ENCODE data around the gene GJA5.

GJA5 gene

DNA sequence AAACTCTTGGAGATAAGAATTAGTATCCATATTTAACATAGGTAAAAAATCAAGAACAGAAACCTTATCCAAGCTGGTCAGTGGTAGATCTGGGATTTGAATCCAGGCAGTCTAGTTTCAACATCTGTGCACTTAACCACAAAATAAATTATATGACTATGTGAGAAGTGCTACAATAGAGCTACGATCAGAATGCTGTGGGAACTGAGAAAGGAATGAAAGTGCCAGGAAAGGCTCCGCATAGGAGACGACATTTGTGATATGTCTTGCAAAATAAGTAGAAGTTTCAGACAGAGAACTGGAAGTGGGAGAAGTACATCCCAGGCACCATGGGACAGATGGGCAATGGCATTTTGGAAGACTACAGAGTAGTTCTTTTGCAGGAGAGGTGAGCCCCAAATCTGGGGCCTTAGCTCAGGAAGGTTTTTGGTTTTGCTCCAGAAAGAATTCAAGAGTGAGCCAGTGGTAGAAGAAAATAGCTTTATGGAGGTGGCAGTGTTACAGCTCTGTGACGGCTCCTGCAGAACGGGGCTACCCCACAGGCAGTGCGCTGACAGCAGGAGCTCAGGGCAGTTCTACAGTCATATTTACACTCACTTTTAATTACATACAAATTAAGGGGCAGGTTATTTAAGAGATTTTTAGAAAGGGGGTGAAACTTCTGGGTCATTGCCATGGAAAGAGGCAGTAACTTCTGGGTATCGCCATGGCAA is 25.5 kb upstream of the GJA5 start:
- Histone ChIP-seq H3K27me3 (ENCODE audit: control insufficient read depth, insufficient read depth, low read length) (no peaks in the 10 kb centered on the region), H3K27ac (ENCODE audit: low read length) (no peak overlapping the region), H3K9me3 (ENCODE audit: control insufficient read depth, low read depth, low read length) (no peaks in the 10 kb centered on the region), H3K4me3 (ENCODE audit: low read length) (no peak overlapping the region), H3K36me3 (ENCODE audit: control insufficient read depth, low read depth, low read length) (no peaks in the 10 kb centered on the region), H3K9ac (ENCODE audit: low read length) (no peak overlapping the region), H3K4me1 (ENCODE audit: control insufficient read depth, low read depth, low read length) (peaks cover 6% of the 10 kb centered on the region)

DNA sequence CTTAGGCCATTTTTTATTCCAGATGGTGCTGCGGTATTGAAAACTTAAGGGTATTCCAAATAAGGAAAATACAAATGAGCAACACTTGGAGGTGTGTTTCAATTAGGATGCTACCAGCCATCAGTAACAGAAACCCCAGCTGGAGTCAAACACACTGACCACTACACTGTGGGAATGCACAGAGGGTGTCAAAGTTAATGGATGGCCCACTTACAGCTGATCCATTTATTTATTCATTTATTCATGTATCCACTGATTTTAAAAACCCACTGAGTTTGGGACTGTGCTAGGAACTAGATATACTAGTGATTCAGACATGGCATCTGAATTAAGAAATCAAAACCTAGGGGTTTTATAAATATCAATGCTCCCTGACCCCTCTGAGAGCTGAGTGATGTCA is 24.5 kb upstream of the GJA5 start:
- H3K36me3 ChIP-seq (ENCODE audit: control insufficient read depth, low read depth, low read length) = no peaks in the 10 kb centered on the region
- peaks cover 9% of the 10 kb centered on the region for H3K4me1 ChIP-seq (ENCODE audit: control insufficient read depth, low read depth, low read length)
- H3K27ac ChIP-seq (ENCODE audit: low read length) = no peak overlapping the region
- no peak overlapping the region for H3K9ac ChIP-seq (ENCODE audit: low read length)
- H3K4me3 ChIP-seq (ENCODE audit: low read length) = no peak overlapping the region
- H3K9me3 ChIP-seq (ENCODE audit: control insufficient read depth, low read depth, low read length) = no peaks in the 10 kb centered on the region
- no peaks in the 10 kb centered on the region for H3K27me3 ChIP-seq (ENCODE audit: control insufficient read depth, insufficient read depth, low read length)

DNA sequence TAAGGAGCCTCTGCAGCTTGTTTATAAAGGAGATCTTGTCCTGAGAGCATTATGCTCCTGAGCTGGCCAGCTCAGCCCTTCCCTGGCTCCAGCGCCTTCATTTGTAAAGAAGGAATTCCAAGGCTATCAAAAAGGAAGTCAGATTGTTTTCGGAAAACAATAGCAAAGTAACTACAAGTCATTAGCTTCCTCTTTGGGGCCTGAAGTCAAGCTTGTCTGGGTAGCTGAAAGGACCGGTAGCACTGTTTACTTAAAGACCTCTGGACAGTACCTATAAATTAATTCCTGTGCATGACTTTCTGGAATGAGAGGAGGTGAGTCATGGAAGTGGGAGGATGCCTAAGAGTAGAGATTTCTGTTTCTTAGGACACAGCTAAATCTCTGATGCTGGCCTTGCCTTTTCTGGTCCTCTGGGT is 20.7 kb upstream of the GJA5 start:
- H3K36me3 ChIP-seq (ENCODE audit: control insufficient read depth, low read depth, low read length) = no peaks in the 10 kb centered on the region
- no peaks in the 10 kb centered on the region for H3K9me3 ChIP-seq (ENCODE audit: control insufficient read depth, low read depth, low read length)
- no peaks in the 10 kb centered on the region for H3K27me3 ChIP-seq (ENCODE audit: control insufficient read depth, insufficient read depth, low read length)
- H3K9ac ChIP-seq (ENCODE audit: low read length) = no peak overlapping the region
- H3K4me3 ChIP-seq (ENCODE audit: low read length) = no peak overlapping the region
- no peak overlapping the region for H3K27ac ChIP-seq (ENCODE audit: low read length)
- H3K4me1 ChIP-seq (ENCODE audit: control insufficient read depth, low read depth, low read length) = peaks cover 9% of the 10 kb centered on the region

DNA sequence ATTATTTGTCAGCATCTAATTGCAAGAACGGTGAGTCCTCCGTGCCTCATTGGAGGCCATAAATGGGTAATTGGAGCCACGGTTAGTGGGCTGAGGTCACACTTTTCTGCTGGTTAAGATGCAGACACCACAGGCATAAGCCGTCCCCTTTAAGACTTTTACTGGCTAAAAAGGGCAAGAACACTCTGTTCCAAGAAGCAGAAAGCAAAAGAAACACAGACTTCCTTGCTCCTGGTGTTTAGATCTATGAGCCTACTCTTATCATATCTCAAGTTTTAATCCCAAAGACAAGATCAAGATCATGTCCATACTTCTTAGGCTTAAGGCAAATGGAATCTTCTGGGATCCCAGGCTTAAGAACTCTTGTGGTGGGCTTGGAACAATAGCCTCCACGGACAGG is 17.3 kb upstream of the GJA5 start:
- no peaks in the 10 kb centered on the region for H3K27me3 ChIP-seq (ENCODE audit: control insufficient read depth, insufficient read depth, low read length)
- no peak overlapping the region for H3K4me3 ChIP-seq (ENCODE audit: low read length)
- H3K9me3 ChIP-seq (ENCODE audit: control insufficient read depth, low read depth, low read length) = no peaks in the 10 kb centered on the region
- no peak overlapping the region for H3K27ac ChIP-seq (ENCODE audit: low read length)
- peaks cover 16% of the 10 kb centered on the region for H3K4me1 ChIP-seq (ENCODE audit: control insufficient read depth, low read depth, low read length)
- H3K9ac ChIP-seq (ENCODE audit: low read length) = no peak overlapping the region
- no peaks in the 10 kb centered on the region for H3K36me3 ChIP-seq (ENCODE audit: control insufficient read depth, low read depth, low read length)

DNA sequence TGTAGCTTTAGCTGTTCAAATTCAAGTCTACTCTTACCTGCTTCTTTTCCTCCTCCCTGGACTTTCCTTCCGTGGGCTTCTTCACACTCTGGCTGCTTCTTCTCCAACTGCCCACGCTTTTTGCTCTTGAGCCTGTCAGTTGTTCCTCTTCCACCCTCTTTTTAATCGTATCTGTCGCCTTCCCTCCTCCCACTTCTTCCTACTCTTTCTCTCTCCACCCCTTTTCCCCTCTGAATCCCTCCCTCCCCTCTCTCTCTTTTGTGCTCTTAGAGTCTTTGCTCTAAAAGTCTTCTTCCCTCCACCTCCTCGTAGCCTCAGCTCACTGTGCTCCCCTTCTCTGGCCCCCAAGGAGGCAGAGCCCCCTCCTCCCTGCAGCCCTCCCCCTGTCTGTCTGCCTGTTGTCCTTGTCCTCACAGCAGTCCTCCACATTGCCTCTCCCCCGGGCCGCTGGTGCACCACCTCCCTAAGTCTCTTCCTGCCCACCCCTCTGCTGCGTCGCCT is 12.9 kb upstream of the GJA5 start:
- H3K27ac ChIP-seq (ENCODE audit: low read length) = no peak overlapping the region
- H3K27me3 ChIP-seq (ENCODE audit: control insufficient read depth, insufficient read depth, low read length) = no peaks in the 10 kb centered on the region

DNA sequence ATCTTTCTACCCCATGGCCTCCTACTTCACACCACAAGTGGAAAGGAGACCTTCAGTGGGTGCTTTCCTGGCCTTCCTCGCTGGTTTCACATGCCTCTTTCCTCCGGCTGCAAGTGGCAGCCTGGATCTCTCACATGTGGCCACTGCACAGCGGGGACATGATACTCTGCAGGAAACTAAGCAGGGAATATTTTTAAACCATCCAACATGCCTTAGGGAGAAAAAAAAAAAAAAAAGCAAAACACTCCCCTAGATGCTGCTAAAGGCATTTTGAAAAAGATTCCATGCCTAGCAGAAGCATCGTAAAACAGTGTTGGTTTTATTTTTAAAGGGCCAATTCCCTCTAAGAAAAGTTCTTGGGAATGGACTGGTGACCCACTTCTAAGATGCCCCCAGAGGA is 12.2 kb upstream of the GJA5 start:
- Histone ChIP-seq H3K9me3 (ENCODE audit: control insufficient read depth, low read depth, low read length) (no peaks in the 10 kb centered on the region), H3K27ac (ENCODE audit: low read length) (no peak overlapping the region), H3K36me3 (ENCODE audit: control insufficient read depth, low read depth, low read length) (no peaks in the 10 kb centered on the region), H3K4me1 (ENCODE audit: control insufficient read depth, low read depth, low read length) (peaks cover 8% of the 10 kb centered on the region), H3K27me3 (ENCODE audit: control insufficient read depth, insufficient read depth, low read length) (no peaks in the 10 kb centered on the region), H3K9ac (ENCODE audit: low read length) (no peak overlapping the region), H3K4me3 (ENCODE audit: low read length) (no peak overlapping the region)

More for the DNA sequence above, 12.9 kb upstream of the GJA5 start:
- Histone ChIP-seq H3K4me1 (ENCODE audit: control insufficient read depth, low read depth, low read length) (peaks cover 8% of the 10 kb centered on the region), H3K36me3 (ENCODE audit: control insufficient read depth, low read depth, low read length) (no peaks in the 10 kb centered on the region), H3K9me3 (ENCODE audit: control insufficient read depth, low read depth, low read length) (no peaks in the 10 kb centered on the region), H3K4me3 (ENCODE audit: low read length) (peak overlapping the region; percentile 30), H3K9ac (ENCODE audit: low read length) (no peak overlapping the region)

DNA sequence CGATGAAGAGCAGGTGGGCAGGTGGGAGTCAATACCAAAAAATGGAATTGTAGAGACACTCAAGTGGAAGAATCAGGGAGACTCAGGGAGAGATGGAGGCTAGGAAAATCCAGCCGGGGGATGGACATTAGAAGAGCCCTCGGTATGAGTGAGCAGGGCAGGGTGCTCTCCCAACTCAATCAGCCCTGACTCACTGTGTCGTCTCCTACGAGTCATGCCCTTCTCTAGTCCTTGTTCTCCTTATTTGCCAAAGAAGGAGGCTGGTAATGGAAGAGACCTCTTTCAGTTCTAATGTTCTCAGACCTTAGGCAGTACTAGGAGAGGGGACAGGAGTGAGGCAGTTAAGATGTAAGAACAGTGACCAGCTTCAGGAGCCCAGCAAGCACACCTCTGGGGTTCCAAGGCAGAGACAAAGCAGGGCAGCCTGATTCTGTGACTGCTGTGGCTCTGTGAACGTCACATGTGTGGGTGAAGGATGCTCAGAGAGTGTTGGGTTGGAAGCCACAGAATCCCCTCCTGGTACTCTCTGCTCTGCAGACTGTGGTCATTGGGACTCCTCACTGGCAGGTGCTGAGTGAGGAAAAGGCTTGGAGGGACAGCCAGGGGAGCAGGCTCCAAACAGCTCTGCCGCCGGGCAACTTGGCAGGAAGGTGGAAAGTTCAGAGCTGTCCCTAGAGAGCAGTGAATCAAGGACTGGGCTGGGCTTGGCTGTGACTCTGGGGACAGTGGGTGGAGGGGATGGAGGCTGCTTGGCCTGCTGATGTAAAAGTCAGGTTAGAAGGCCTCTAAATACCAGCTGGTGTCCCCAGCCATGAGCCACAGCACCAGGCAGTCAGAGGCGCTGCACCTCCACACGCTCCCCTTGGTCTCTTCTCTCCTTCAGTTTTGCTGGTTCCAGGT is 11.1 kb upstream of the GJA5 start:
- Histone ChIP-seq H3K4me1 (ENCODE audit: control insufficient read depth, low read depth, low read length) (peaks cover 8% of the 10 kb centered on the region), H3K9ac (ENCODE audit: low read length) (no peak overlapping the region), H3K9me3 (ENCODE audit: control insufficient read depth, low read depth, low read length) (no peaks in the 10 kb centered on the region), H3K36me3 (ENCODE audit: control insufficient read depth, low read depth, low read length) (no peaks in the 10 kb centered on the region), H3K4me3 (ENCODE audit: low read length) (no peak overlapping the region), H3K27ac (ENCODE audit: low read length) (no peak overlapping the region), H3K27me3 (ENCODE audit: control insufficient read depth, insufficient read depth, low read length) (no peaks in the 10 kb centered on the region)

DNA sequence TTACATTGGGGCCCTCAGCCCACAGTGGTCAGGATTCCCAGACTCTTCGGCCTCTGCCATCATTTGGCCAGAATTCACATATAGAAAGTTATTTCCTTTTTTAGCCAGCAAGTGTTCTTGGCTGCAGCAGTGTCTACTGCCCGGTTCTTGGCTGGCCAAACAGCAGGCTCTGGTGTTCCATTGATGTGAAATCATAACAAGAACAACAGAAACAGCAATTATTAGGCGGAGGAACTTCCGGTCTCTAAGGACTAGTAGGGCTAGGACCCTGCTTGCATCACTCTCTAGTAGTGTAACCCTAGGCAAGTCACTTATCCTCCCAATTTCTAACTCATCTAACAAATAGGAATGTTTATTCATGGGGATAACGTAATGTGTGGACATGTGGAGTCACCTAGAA is 8.7 kb upstream of the GJA5 start:
- no peak overlapping the region for H3K9ac ChIP-seq (ENCODE audit: low read length)
- no peaks in the 10 kb centered on the region for H3K9me3 ChIP-seq (ENCODE audit: control insufficient read depth, low read depth, low read length)
- no peak overlapping the region for H3K4me3 ChIP-seq (ENCODE audit: low read length)
- no peaks in the 10 kb centered on the region for H3K36me3 ChIP-seq (ENCODE audit: control insufficient read depth, low read depth, low read length)
- peaks cover 8% of the 10 kb centered on the region for H3K4me1 ChIP-seq (ENCODE audit: control insufficient read depth, low read depth, low read length)
- H3K27me3 ChIP-seq (ENCODE audit: control insufficient read depth, insufficient read depth, low read length) = no peaks in the 10 kb centered on the region
- H3K27ac ChIP-seq (ENCODE audit: low read length) = no peak overlapping the region

DNA sequence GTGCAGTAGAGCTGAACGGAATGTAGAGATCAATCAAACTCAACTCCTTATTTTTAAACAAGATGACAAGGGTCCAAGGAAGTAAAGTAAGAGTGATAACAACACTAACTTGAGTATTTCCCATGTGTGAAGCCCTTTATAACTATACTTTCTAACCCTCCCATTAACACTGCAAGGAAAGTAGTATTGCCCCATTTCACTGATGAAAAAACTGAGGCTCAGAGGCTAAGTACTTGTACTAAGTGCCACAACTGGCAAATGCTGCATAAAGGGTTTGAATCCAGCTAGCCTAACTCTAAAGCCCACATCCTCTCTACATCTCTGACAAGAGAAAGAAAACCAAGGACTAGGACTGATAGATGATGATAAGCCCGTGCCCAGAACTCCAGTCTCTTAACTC is 8.2 kb upstream of the GJA5 start:
- no peaks in the 10 kb centered on the region for H3K27me3 ChIP-seq (ENCODE audit: control insufficient read depth, insufficient read depth, low read length)
- no peak overlapping the region for H3K9ac ChIP-seq (ENCODE audit: low read length)
- H3K27ac ChIP-seq (ENCODE audit: low read length) = no peak overlapping the region
- H3K9me3 ChIP-seq (ENCODE audit: control insufficient read depth, low read depth, low read length) = no peaks in the 10 kb centered on the region
- H3K4me3 ChIP-seq (ENCODE audit: low read length) = no peak overlapping the region
- no peaks in the 10 kb centered on the region for H3K36me3 ChIP-seq (ENCODE audit: control insufficient read depth, low read depth, low read length)
- H3K4me1 ChIP-seq (ENCODE audit: control insufficient read depth, low read depth, low read length) = peaks cover 8% of the 10 kb centered on the region

DNA sequence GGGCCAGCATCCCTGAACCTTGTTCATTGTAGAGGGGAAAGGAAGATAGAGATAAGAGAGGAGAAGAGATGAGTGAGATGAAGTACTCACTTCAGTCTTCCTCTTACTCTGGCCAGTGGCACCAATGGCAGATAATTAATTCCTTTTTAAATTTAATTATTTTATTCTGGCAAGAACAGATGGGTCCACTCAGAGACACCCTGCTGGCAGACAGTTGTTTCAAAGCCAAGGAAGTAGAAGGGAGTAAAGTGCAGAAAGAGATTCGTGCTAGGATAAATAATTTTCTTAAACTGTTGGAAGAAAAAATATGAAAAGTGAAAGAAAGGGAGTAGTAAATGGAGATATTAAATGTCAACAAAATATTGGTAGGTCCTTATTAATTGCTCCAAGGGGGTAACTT is 7.7 kb upstream of the GJA5 start:
- Histone ChIP-seq H3K27me3 (ENCODE audit: control insufficient read depth, insufficient read depth, low read length) (no peaks in the 10 kb centered on the region), H3K36me3 (ENCODE audit: control insufficient read depth, low read depth, low read length) (no peaks in the 10 kb centered on the region), H3K4me3 (ENCODE audit: low read length) (no peak overlapping the region), H3K4me1 (ENCODE audit: control insufficient read depth, low read depth, low read length) (peaks cover 4% of the 10 kb centered on the region), H3K9ac (ENCODE audit: low read length) (no peak overlapping the region), H3K27ac (ENCODE audit: low read length) (no peak overlapping the region), H3K9me3 (ENCODE audit: control insufficient read depth, low read depth, low read length) (no peaks in the 10 kb centered on the region)

DNA sequence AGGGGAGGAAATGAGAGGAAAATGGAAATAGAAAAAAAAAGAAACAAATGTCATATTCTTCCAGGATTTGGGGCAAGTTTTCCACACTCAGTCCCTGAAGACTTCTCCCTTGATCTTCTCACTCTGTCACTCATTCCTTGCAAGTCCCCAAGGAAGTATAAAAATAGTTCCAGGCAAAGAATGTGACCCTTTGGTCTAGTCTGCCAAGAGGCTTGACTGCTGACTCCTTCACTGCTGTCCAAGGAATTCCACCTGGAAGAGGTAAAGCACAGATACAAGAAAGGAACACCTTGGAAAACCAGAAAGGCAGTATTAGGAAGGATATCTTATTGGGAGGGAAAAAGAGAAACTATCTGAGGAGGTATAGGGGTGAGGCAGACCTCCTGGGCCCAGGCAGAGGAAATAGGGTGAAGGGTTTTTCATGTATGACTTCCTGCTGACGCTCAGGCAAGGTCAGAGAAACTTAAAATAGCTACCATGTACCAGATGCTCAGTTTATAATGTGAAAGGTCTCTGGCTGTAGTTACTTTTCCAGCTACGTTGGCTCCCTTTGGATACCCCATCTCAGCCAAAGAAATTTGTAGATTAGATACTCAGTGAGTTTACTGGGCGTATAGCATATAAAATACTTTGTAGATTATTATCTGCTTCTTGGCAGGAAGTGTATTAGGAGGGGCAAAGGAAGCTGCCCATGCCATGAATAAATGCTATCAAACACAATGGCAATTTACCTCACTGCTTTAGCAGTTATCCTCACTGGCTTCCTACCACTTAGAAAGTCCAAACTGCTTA is 2.0 kb upstream of the GJA5 start:
- Histone ChIP-seq H3K27me3 (ENCODE audit: control insufficient read depth, insufficient read depth, low read length) (no peaks in the 10 kb centered on the region), H3K9me3 (ENCODE audit: control insufficient read depth, low read depth, low read length) (no peaks in the 10 kb centered on the region), H3K4me1 (ENCODE audit: control insufficient read depth, low read depth, low read length) (no peaks in the 10 kb centered on the region), H3K27ac (ENCODE audit: low read length) (no peak overlapping the region), H3K9ac (ENCODE audit: low read length) (no peak overlapping the region), H3K4me3 (ENCODE audit: low read length) (no peak overlapping the region), H3K36me3 (ENCODE audit: control insufficient read depth, low read depth, low read length) (no peaks in the 10 kb centered on the region)

All from iPS-18a (cell line).